SK-N-SH treated with all-trans-retinoic acid at 6 μM for 48 hours (cell line): ENCODE results near the gene ABCC1.
"Not testable (repeated sequence)": the region's sequence is repeated elsewhere in the genome, so short reads cannot be mapped to it uniquely, and the experiment has no call there.

Experiments
- ATAC-seq: fragments of 200-7000 bp; cut with Tn5 transposase; 3 replicates; pipeline ENCODE4 v1.9.1; 2020; ENCODE audit warnings: mild to moderate bottlenecking, moderate library complexity
- ARNTL ChIP-seq: fragments of 450-650 bp; formaldehyde crosslinking; IDR thresholded peaks from 2 replicates; pipeline ENCODE4 v1.5.0; 2020; ENCODE audit warnings: low read depth, mild to moderate bottlenecking, moderate library complexity, borderline replicate concordance
- BACH2 ChIP-seq: fragments of 250-450 bp; sonication (Bioruptor Pico); IDR thresholded peaks from 2 replicates; pipeline ENCODE4 v1.9.0; 2021; ENCODE audit warnings: mild to moderate bottlenecking, borderline replicate concordance
- CREB5 ChIP-seq: fragments of 250-450 bp; sonication (Bioruptor Pico); IDR thresholded peaks from 2 replicates; pipeline ENCODE4 v1.5.1; 2020; ENCODE audit warnings: low read depth, mild to moderate bottlenecking, moderate library complexity
- CSRNP3 ChIP-seq: fragments of 250-450 bp; sonication (Bioruptor Pico); IDR thresholded peaks from 2 replicates; pipeline ENCODE4 v1.5.1; 2021; ENCODE audit warnings: mild to moderate bottlenecking, moderate library complexity
- ESRRG ChIP-seq: fragments of 250-450 bp; sonication (Bioruptor Pico); IDR thresholded peaks from 2 replicates; pipeline ENCODE4 v1.6.1; 2021; ENCODE audit warnings: mild to moderate bottlenecking
- GLIS3 ChIP-seq: fragments of 250-450 bp; sonication (Bioruptor Pico); IDR thresholded peaks from 2 replicates; pipeline ENCODE4 v1.5.0; 2020; ENCODE audit warnings: mild to moderate bottlenecking, moderate library complexity
- OSR1 ChIP-seq: fragments of 250-450 bp; sonication (Bioruptor Pico); IDR thresholded peaks from 2 replicates; pipeline ENCODE4 v1.8.0; 2022; ENCODE audit warnings: moderate library complexity, mild to moderate bottlenecking, inconsistent platforms
- PATZ1 ChIP-seq: fragments of 250-450 bp; sonication (Bioruptor Pico); IDR thresholded peaks from 2 replicates; pipeline ENCODE4 v1.8.0; 2020; ENCODE audit warnings: mild to moderate bottlenecking, moderate library complexity, borderline replicate concordance
- POU6F1 ChIP-seq: fragments of 250-450 bp; sonication (Bioruptor Pico); IDR thresholded peaks from 2 replicates; pipeline ENCODE4 v1.8.0; 2021; ENCODE audit warnings: low read depth, mild to moderate bottlenecking, moderate library complexity, borderline replicate concordance
- SNAI2 ChIP-seq: fragments of 250-450 bp; sonication (Bioruptor Pico); IDR thresholded peaks from 2 replicates; pipeline ENCODE4 v1.5.0; 2020; ENCODE audit warnings: mild to moderate bottlenecking, moderate library complexity
- TCF4 ChIP-seq: fragments of 250-450 bp; sonication (Bioruptor Pico); IDR thresholded peaks from 2 replicates; pipeline ENCODE4 v1.8.0; 2021; ENCODE audit warnings: mild to moderate bottlenecking, moderate library complexity, borderline replicate concordance
- TOX ChIP-seq: fragments of 250-450 bp; sonication (Bioruptor Pico); IDR thresholded peaks from 2 replicates; pipeline ENCODE4 v1.8.0; 2021; ENCODE audit warnings: mild to moderate bottlenecking, moderate library complexity, borderline replicate concordance
- TSHZ2 ChIP-seq: fragments of 250-450 bp; sonication (Bioruptor Pico); IDR thresholded peaks from 2 replicates; pipeline ENCODE4 v1.5.0; 2020; ENCODE audit warnings: mild to moderate bottlenecking, moderate library complexity
- ZFP30 ChIP-seq: fragments of 450-650 bp; formaldehyde crosslinking; IDR thresholded peaks from 2 replicates; pipeline ENCODE4 v1.5.0; 2022; ENCODE audit warnings: mild to moderate bottlenecking, moderate library complexity
- ZNF70 ChIP-seq: fragments of 450-650 bp; formaldehyde crosslinking; IDR thresholded peaks from 2 replicates; pipeline ENCODE4 v1.5.0; 2020; ENCODE audit warnings: mild to moderate bottlenecking, moderate library complexity

ABCC1 gene

GRCh38 chr16:16150117-16150877 is 200.9 kb downstream of the ABCC1 start:
- no peak for TF ChIP-seq ZFP30 (CRISPR knock-in tag)
- no peak for TF ChIP-seq ZNF70 (CRISPR knock-in tag)
- ATAC-seq, result peak; percentile 60

- ATAC-seq, result no peak
These were observed 201.4 kb downstream of the ABCC1 start for GRCh38 chr16:16150878-16151152.

GRCh38 chr16:16151315-16151714 is 201.9 kb downstream of the ABCC1 start:
- no peak for ATAC-seq
- TF ChIP-seq CSRNP3 (CRISPR knock-in tag), result no peak
- no peak for TF ChIP-seq TOX
- TF ChIP-seq BACH2 (CRISPR knock-in tag), result no peak
- TF ChIP-seq ZNF70 (CRISPR knock-in tag), result no peak
- TF ChIP-seq PATZ1 (CRISPR knock-in tag), result no peak

More at GRCh38 chr16:16150878-16151152, 201.4 kb downstream of the ABCC1 start:
- TF ChIP-seq GLIS3 (CRISPR knock-in tag), result no peak
- TF ChIP-seq POU6F1 (CRISPR knock-in tag), result no peak
- TF ChIP-seq CREB5, result no peak
- no peak for TF ChIP-seq CSRNP3 (CRISPR knock-in tag)
- no peak for TF ChIP-seq ESRRG (CRISPR knock-in tag)
- TF ChIP-seq ZFP30 (CRISPR knock-in tag), result no peak
- no peak for TF ChIP-seq TSHZ2 (CRISPR knock-in tag)
- no peak for TF ChIP-seq OSR1
- no peak for TF ChIP-seq SNAI2 (CRISPR knock-in tag)
- no peak for TF ChIP-seq TCF4 (CRISPR knock-in tag)
- no peak for TF ChIP-seq ARNTL (CRISPR knock-in tag)

- not testable (repeated sequence) for ATAC-seq
These were observed 203.6 kb downstream of the ABCC1 start for GRCh38 chr16:16153000-16153399.
